Neuron (in vitro differentiated cells): ENCODE data around the gene FAM72C.
"Not testable (repeated sequence)": the region's sequence is repeated elsewhere in the genome, so short reads cannot be mapped to it uniquely, and the experiment has no call there.

Experiments used
- H2AFZ ChIP-seq: one replicate; pipeline ENCODE4 v1.6.1; 2013; ENCODE audit warnings: low read depth, mild to moderate bottlenecking, inconsistent platforms, low read length, moderate library complexity
- H3K27me3 ChIP-seq: one replicate; pipeline ENCODE4 v1.6.1; 2013; ENCODE audit warnings: low read length; ENCODE audit not compliant: insufficient read depth
- H3K36me3 ChIP-seq: one replicate; pipeline ENCODE4 v1.6.1; 2013; ENCODE audit warnings: low read length; ENCODE audit not compliant: insufficient read depth
- H3K4me1 ChIP-seq: one replicate; pipeline ENCODE4 v1.6.1; 2013; ENCODE audit warnings: low read length; ENCODE audit not compliant: insufficient read depth
- H3K4me3 ChIP-seq: 2 replicates; pipeline ENCODE4 v1.5.1; 2013; ENCODE audit warnings: mild to moderate bottlenecking, low read length, moderate library complexity
- H3K9me3 ChIP-seq: one replicate; pipeline ENCODE4 v1.6.1; 2013; ENCODE audit warnings: low read length

Gene FAM72C

GRCh38 chr1:143913705-143914104 lies 58.1 kb downstream of the FAM72C start:
- not testable (repeated sequence) for H3K27me3 ChIP-seq, H3K36me3 ChIP-seq, H3K4me1 ChIP-seq, H2AFZ ChIP-seq, H3K9me3 ChIP-seq, H3K4me3 ChIP-seq
